Mesenchymal stem cell (in vitro differentiated cells and primary cell): ENCODE measurements around the gene KRTAP12-1.

Experiments
- DNase-seq: peaks from one replicate; pipeline ENCODE4 v3.0.0-alpha.2; 2013
- H2AFZ ChIP-seq: one replicate; pipeline ENCODE4 v1.6.1; 2013; ENCODE audit warnings: low read depth, mild to moderate bottlenecking, control low read depth, inconsistent platforms, low read length, moderate library complexity
- H2AK5ac ChIP-seq: 2 replicates; pipeline ENCODE4 v1.6.1; 2013; ENCODE audit warnings: low read length, moderate library complexity, mild to moderate bottlenecking, inconsistent platforms; ENCODE audit not compliant: severe bottlenecking
- H2BK120ac ChIP-seq: one replicate; pipeline ENCODE4 v1.6.1; 2013; ENCODE audit warnings: low read depth, mild to moderate bottlenecking, inconsistent platforms, low read length, moderate library complexity
- H2BK12ac ChIP-seq, 2 experiments: one replicate each; pipeline ENCODE4 v1.6.1; 2013; ENCODE audit warnings: inconsistent platforms in 2 of 2, low read length in 2 of 2, mild to moderate bottlenecking in 2 of 2, moderate library complexity in 2 of 2, control low read depth in 1 of 2
- H2BK15ac ChIP-seq: one replicate; pipeline ENCODE4 v1.6.1; 2013; ENCODE audit warnings: mild to moderate bottlenecking, low read depth, inconsistent platforms; ENCODE audit not compliant: poor library complexity, severe bottlenecking
- H2BK5ac ChIP-seq: 2 replicates; pipeline ENCODE4 v1.6.1; 2013; ENCODE audit warnings: low read depth, mild to moderate bottlenecking, low read length, control low read depth, inconsistent platforms; ENCODE audit not compliant: poor library complexity, severe bottlenecking
- H3K14ac ChIP-seq, 2 experiments: one replicate each; pipeline ENCODE4 v1.6.1; 2013; ENCODE audit warnings: inconsistent platforms in 2 of 2, low read length in 2 of 2, control low read depth in 1 of 2, mild to moderate bottlenecking in 1 of 2, moderate library complexity in 1 of 2
- H3K18ac ChIP-seq, 2 experiments: one replicate each; pipeline ENCODE4 v1.6.1; 2013; ENCODE audit warnings: inconsistent platforms in 2 of 2, low read length in 2 of 2, control low read depth in 1 of 2, low read depth in 1 of 2, mild to moderate bottlenecking in 1 of 2
- H3K23ac ChIP-seq, 2 experiments: one replicate each; pipeline ENCODE4 v1.6.1; 2013; ENCODE audit warnings: inconsistent platforms in 2 of 2, low read length in 2 of 2, mild to moderate bottlenecking in 2 of 2, moderate library complexity in 2 of 2, control low read depth in 1 of 2
- H3K27ac ChIP-seq: 2 replicates; pipeline ENCODE4 v1.5.1; 2013; ENCODE audit warnings: mild to moderate bottlenecking, moderate library complexity, low read length, control low read depth, inconsistent platforms; ENCODE audit not compliant: poor library complexity, severe bottlenecking
- H3K27me3 ChIP-seq, 2 experiments: 2 replicates each; pipeline versions ENCODE4 v1.6.1 to v1.7.0; 2013; ENCODE audit warnings: low read length in 2 of 2, mild to moderate bottlenecking in 2 of 2, moderate library complexity in 2 of 2, control low read depth in 1 of 2, inconsistent platforms in 1 of 2; ENCODE audit not compliant: control insufficient read depth in 1 of 2, insufficient read depth in 1 of 2
- H3K36me3 ChIP-seq, 2 experiments: 2 replicates each; pipeline versions ENCODE4 v1.6.1 to v1.7.0; 2013; ENCODE audit warnings: low read length in 2 of 2, control low read depth in 1 of 2, inconsistent platforms in 1 of 2, low read depth in 1 of 2, mild to moderate bottlenecking in 1 of 2; ENCODE audit not compliant: insufficient read depth in 2 of 2, control insufficient read depth in 1 of 2
- H3K4ac ChIP-seq, 2 experiments: one replicate each; pipeline ENCODE4 v1.6.1; 2013; ENCODE audit warnings: inconsistent platforms in 2 of 2, low read length in 2 of 2, mild to moderate bottlenecking in 2 of 2, moderate library complexity in 2 of 2, control low read depth in 1 of 2, low read depth in 1 of 2
- H3K4me1 ChIP-seq: 2 replicates; pipeline ENCODE4 v1.6.1; 2013; ENCODE audit warnings: low read depth, low read length, control low read depth; ENCODE audit not compliant: control insufficient read depth, insufficient read depth
- H3K4me2 ChIP-seq: 2 replicates; pipeline ENCODE4 v1.6.1; 2013; ENCODE audit warnings: low read length, mild to moderate bottlenecking, inconsistent platforms; ENCODE audit not compliant: poor library complexity, severe bottlenecking
- H3K4me3 ChIP-seq, 2 experiments: 2 replicates each; pipeline versions ENCODE4 v1.5.1 to v1.7.0; 2013; ENCODE audit warnings: low read length in 2 of 2, mild to moderate bottlenecking in 2 of 2, control low read depth in 1 of 2, low read depth in 1 of 2; ENCODE audit not compliant: insufficient read depth in 1 of 2
- H3K79me1 ChIP-seq: replicated peaks from 2 replicates; pipeline ENCODE4 v1.6.1; 2013; ENCODE audit warnings: mild to moderate bottlenecking, control low read depth, low read length, inconsistent platforms; ENCODE audit not compliant: poor library complexity, severe bottlenecking
- H3K9ac ChIP-seq: 2 replicates; pipeline ENCODE4 v1.7.0; 2013; ENCODE audit warnings: mild to moderate bottlenecking, low read length, moderate library complexity
- H3K9me3 ChIP-seq: 2 replicates; pipeline ENCODE4 v1.7.0; 2013; ENCODE audit warnings: mild to moderate bottlenecking, low read length; ENCODE audit not compliant: control insufficient read depth
- H4K8ac ChIP-seq: one replicate; pipeline ENCODE4 v1.6.1; 2013; ENCODE audit warnings: inconsistent platforms, mild to moderate bottlenecking, low read length, moderate library complexity
- H4K91ac ChIP-seq: one replicate; pipeline ENCODE4 v1.6.1; 2013; ENCODE audit warnings: mild to moderate bottlenecking, low read length, inconsistent platforms
- WGBS: methylation state at CpG from one replicate; pipeline ENCODE4 v1.1.7; 2013; ENCODE audit warnings: mixed read lengths; 5-methylcytosine and 5-hydroxymethylcytosine counted together

The KRTAP12-1 gene

DNA sequence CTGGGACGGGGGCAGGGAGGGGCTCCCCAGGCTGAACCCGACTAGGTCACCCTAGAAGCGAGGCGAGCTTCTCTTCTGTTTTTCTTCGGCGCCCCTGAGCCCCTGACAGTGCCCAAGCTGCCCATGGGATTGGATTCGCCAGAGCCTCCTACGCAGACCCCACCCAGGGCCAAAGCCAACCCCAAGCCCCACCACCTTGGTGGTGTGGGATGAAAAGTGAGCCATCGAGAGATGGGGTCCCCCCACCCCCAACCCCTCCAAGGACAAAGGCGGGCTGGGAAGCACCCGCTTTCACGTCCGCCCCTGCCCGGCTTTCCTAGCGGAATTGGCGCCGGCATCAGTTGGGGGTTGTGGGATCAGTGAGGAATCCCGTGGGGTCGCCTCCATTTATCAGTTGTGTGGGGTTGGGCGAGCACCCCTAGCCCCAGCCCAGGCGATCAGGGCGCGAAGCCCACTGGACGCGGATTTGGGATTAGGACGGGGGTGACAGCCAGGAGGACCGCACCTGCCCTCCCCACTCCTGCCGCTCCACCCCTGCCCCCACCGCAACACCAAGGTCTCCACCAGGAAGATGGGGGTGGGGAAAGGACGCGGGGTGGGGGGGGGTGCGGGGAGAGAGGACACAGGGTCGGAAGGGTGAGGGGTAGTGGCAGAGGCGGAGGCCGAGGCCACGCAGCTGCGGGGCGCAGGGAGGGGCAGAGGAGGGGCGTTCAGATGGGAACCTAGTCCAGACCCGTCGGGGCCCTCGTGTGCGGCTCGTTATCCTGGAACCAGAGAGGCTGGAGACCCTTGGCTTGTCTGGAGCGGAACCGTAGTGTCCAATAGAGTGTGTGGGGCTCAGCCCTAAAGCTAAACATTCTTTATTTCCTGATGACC is 25.0 kb upstream of the KRTAP12-1 start:
- peaks cover 18% of the 10 kb centered on the region for H3K4me1 ChIP-seq
- H3K9ac ChIP-seq: no peak overlapping the region
- no peak overlapping the region for H4K91ac ChIP-seq
- H3K27ac ChIP-seq: no peak overlapping the region
- H2AK5ac ChIP-seq: no peak overlapping the region
- H3K27me3 ChIP-seq: peaks cover 84 to 91% of the 10 kb centered on the region in 2 experiments
- H3K14ac ChIP-seq: no peak overlapping the region
- no peak for DNase-seq
- no peak overlapping the region for H2BK15ac ChIP-seq
- no peak overlapping the region for H3K4ac ChIP-seq
- no peaks in the 10 kb centered on the region for H3K9me3 ChIP-seq
- H2AFZ ChIP-seq: no peak overlapping the region
- no peak overlapping the region for H3K4me3 ChIP-seq
- H3K79me1 ChIP-seq: no peaks in the 10 kb centered on the region
- no peak overlapping the region for H2BK12ac ChIP-seq
- H2BK120ac ChIP-seq: no peak overlapping the region
- 2% methylated on average over 27 of the region's 46 CpGs for WGBS
- H3K23ac ChIP-seq: no peak overlapping the region
- H3K36me3 ChIP-seq: peaks cover 0 to 6% of the 10 kb centered on the region in 2 experiments
- H4K8ac ChIP-seq: no peak overlapping the region
- no peak overlapping the region for H3K18ac ChIP-seq
- H3K4me2 ChIP-seq: no peak overlapping the region
- no peak overlapping the region for H2BK5ac ChIP-seq

DNA sequence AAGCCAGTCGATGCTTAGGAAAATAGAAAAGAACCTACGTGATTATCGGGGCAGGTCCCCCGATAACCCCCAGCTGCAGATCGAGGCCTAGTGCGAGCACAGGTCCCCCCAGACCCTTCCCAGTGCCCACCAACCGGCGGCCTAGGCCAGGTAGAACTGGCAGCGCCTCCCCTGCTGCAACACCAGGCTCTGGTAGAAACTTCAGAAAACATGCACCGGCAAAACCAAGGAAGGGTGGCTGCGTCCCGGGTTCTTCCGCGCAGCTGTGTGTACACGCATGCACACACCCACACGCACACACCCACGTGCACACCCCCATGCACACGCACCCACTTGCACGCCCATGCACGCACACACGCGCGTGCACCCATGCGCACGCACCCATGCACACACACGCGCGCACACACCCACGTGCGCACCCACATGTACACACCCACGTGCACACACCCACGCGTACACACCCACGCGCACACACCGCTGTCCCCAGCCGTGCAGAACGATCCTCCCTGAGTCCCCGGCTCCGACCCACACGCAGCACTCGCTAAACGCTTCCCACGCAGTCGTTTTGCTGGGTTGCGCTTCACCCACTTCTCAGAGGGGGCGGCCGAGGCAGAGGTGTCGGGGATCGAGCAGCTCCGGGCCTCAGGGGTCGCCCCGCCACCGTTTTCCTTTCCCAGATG is 24.2 kb upstream of the KRTAP12-1 start:
- Histone ChIP-seq H3K27me3 (peaks cover 85 to 91% of the 10 kb centered on the region in 2 experiments), H3K79me1 (no peaks in the 10 kb centered on the region), H3K4me1 (peaks cover 18% of the 10 kb centered on the region), H3K4ac (no peak overlapping the region), H2BK120ac (no peak overlapping the region), H2BK15ac (no peak overlapping the region), H3K9me3 (no peaks in the 10 kb centered on the region), H2AFZ (no peak overlapping the region), H3K14ac (no peak overlapping the region), H4K91ac (no peak overlapping the region), H4K8ac (no peak overlapping the region), H3K4me3 (no peak overlapping the region), H3K23ac (no peak overlapping the region), H2BK12ac (no peak overlapping the region), H3K9ac (no peak overlapping the region), H3K36me3 (peaks cover 0 to 6% of the 10 kb centered on the region in 2 experiments), H3K4me2 (no peak overlapping the region), H2AK5ac (no peak overlapping the region), H3K27ac (no peak overlapping the region), H2BK5ac (no peak overlapping the region), H3K18ac (no peak overlapping the region)
- 4% methylated on average over 50 of the region's 54 CpGs for WGBS
- DNase-seq: no peak

DNA sequence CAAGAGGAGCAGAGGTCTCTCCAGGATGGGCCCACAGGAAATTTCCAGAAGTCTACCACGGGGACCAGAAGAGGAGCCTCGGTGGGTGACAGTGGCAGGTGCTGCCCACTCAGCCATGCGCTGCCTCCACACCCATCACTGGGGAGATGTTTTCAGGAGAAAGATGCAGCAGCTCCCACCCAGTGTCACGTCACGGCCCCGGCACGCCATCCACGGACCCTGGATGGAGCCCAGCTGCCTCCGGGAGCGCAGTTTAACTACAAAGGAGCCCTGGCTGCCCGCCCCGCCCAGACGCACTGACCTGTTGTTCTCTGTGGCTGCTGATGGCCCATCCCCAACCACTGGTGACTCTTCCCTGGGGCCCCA is 22.7 kb upstream of the KRTAP12-1 start:
- Histone ChIP-seq H3K27ac (no peak overlapping the region), H3K36me3 (peaks cover 0 to 6% of the 10 kb centered on the region in 2 experiments), H4K8ac (peak overlapping the region; percentile 22), H2BK15ac (no peak overlapping the region), H2AK5ac (no peak overlapping the region), H4K91ac (no peak overlapping the region), H3K4me3 (no peak overlapping the region), H3K9me3 (no peaks in the 10 kb centered on the region), H3K23ac (no peak overlapping the region), H3K4me2 (no peak overlapping the region), H2BK5ac (no peak overlapping the region), H3K9ac (no peak overlapping the region), H3K27me3 (peaks cover 85 to 91% of the 10 kb centered on the region in 2 experiments), H3K14ac (no peak overlapping the region), H2AFZ (no peak overlapping the region), H3K4me1 (peaks cover 13% of the 10 kb centered on the region), H3K4ac (no peak overlapping the region), H2BK12ac (no peak overlapping the region), H2BK120ac (no peak overlapping the region), H3K18ac (no peak overlapping the region), H3K79me1 (no peaks in the 10 kb centered on the region)
- WGBS: 18% methylated on average over 13 of the region's 13 CpGs
- no peak for DNase-seq
